ENCODE results near the gene LRMDA.

LRMDA gene

DNA sequence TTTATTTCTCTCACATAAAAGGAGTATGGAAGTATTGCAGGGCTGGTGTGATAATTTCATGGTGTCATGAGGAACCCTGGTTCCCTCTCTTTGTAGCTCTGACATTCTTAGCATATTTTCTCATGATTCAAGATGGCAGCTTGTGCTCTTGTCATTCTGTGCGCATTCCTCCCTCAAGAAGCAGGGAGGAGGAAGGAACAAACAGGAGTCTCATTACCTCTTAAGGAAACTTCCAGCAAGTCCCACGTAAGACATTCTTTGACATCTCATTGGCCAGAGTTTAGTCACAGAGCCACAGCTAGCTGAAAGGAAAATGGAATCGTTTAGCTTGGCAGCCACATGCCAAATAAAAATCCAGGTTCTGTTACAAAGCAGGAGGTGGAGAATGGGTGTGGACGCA is 546.8 kb downstream of the LRMDA start:
- Histone ChIP-seq H3K79me2 (ENCODE audit: insufficient read depth, low read depth) (no peaks in the 10 kb centered on the region), H3K4me2 (no peak overlapping the region), H3K27ac (no peak overlapping the region), H3K4me3 (IDR thresholded peaks at IDR 0.05; ENCODE audit: insufficient read depth, low read depth, low read length) (no peak overlapping the region), H2AFZ (ENCODE audit: low read depth) (no peak overlapping the region), H3K27me3 (ENCODE audit: insufficient read depth, low read depth) (no peaks in the 10 kb centered on the region), H3K4me1 (ENCODE audit: low read depth, poor library complexity, severe bottlenecking) (no peaks in the 10 kb centered on the region), H3K36me3 (ENCODE audit: insufficient read depth) (no peaks in the 10 kb centered on the region), H4K20me1 (ENCODE audit: insufficient read depth) (no peaks in the 10 kb centered on the region), H3K9ac (no peak overlapping the region)
- TF ChIP-seq, protein P1, sequence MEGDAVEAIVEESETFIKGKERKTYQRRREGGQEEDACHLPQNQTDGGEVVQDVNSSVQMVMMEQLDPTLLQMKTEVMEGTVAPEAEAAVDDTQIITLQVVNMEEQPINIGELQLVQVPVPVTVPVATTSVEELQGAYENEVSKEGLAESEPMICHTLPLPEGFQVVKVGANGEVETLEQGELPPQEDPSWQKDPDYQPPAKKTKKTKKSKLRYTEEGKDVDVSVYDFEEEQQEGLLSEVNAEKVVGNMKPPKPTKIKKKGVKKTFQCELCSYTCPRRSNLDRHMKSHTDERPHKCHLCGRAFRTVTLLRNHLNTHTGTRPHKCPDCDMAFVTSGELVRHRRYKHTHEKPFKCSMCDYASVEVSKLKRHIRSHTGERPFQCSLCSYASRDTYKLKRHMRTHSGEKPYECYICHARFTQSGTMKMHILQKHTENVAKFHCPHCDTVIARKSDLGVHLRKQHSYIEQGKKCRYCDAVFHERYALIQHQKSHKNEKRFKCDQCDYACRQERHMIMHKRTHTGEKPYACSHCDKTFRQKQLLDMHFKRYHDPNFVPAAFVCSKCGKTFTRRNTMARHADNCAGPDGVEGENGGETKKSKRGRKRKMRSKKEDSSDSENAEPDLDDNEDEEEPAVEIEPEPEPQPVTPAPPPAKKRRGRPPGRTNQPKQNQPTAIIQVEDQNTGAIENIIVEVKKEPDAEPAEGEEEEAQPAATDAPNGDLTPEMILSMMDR (conservative IDR thresholded peaks at IDR 0.05; ENCODE audit: low read depth, low read length), result no peak

DNA sequence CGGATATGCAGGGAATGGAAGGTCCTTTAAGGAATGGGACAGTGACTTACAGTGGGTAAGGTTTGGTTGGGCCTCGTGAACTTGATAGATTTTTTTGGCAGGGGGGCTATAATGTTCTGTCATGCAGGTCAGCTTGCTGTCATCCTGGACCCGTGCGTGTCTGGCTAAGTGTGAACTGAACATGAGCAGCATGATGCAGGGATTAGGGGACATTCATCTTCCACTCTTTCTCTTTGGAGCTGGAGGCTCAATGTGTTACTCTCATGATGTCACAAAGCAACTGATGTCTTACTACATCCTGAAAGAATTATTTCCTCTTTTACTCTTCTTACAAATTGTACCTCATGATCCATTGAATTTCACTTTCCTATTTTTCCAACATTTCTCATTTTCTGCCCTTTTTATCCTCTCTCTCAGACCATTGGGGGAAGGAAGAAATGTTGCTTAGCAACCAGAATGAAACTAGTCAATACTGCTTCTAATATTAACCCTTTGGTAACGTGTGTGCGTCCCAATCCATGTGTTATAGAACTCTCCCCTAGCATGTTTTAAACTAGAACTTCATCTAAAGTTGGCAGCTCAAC is 549.1 kb downstream of the LRMDA start:
- Histone ChIP-seq H3K4me1 (ENCODE audit: low read depth, poor library complexity, severe bottlenecking) (no peaks in the 10 kb centered on the region), H3K36me3 (ENCODE audit: insufficient read depth) (no peaks in the 10 kb centered on the region), H2AFZ (ENCODE audit: low read depth) (no peak overlapping the region), H3K4me2 (no peak overlapping the region), H3K79me2 (ENCODE audit: insufficient read depth, low read depth) (no peaks in the 10 kb centered on the region), H3K27me3 (ENCODE audit: insufficient read depth, low read depth) (no peaks in the 10 kb centered on the region), H4K20me1 (ENCODE audit: insufficient read depth) (no peaks in the 10 kb centered on the region), H3K27ac (no peak overlapping the region), H3K4me3 (IDR thresholded peaks at IDR 0.05; ENCODE audit: insufficient read depth, low read depth, low read length) (no peak overlapping the region), H3K9ac (no peak overlapping the region)
- TF ChIP-seq, protein P1 (conservative IDR thresholded peaks at IDR 0.05; ENCODE audit: low read depth, low read length), result no peak

DNA sequence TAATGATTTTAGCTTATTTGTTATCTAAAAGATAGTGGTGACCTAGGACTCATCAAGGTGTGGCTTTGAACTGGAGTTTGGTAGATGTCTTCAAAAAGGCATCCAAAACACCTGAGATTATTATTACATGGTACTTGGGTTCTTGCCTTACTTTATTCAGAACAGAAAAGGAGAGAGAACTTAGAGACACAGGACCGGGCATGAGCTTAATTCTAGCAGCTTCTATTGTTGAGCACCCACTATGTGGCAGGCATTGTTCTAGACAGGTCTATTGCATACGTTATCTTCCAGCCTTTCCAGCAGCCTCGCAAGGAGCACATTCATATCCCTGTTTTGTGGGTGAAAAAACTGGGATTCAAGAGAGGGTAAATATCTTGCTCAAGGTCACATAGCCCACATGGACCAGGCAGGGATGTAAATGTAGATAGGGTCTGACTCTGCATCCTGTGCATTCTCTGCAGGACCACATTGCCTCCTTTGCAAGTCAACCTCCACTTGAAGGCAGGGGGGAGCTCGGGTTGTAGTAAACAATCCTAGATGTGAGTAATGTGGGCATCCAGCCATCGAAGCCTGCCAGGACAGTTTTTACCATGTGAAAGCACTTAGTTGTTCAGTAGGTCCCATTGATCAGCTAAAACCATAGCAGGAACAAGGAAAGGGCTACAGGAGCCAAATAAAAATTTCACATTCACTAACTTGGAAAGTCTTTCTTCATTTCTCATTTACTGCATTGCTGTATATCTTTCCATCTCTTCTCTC is 551.4 kb downstream of the LRMDA start:
- Histone ChIP-seq H3K4me3 (IDR thresholded peaks at IDR 0.05; ENCODE audit: insufficient read depth, low read depth, low read length) (no peak overlapping the region), H4K20me1 (ENCODE audit: insufficient read depth) (no peaks in the 10 kb centered on the region), H3K9ac (no peak overlapping the region), H3K27me3 (ENCODE audit: insufficient read depth, low read depth) (no peaks in the 10 kb centered on the region), H3K4me2 (no peak overlapping the region), H3K4me1 (ENCODE audit: low read depth, poor library complexity, severe bottlenecking) (peaks cover 6% of the 10 kb centered on the region), H3K36me3 (ENCODE audit: insufficient read depth) (no peaks in the 10 kb centered on the region), H3K79me2 (ENCODE audit: insufficient read depth, low read depth) (no peaks in the 10 kb centered on the region), H2AFZ (ENCODE audit: low read depth) (no peak overlapping the region), H3K27ac (no peak overlapping the region)
- TF ChIP-seq, protein P1 (conservative IDR thresholded peaks at IDR 0.05; ENCODE audit: low read depth, low read length), result no peak

DNA sequence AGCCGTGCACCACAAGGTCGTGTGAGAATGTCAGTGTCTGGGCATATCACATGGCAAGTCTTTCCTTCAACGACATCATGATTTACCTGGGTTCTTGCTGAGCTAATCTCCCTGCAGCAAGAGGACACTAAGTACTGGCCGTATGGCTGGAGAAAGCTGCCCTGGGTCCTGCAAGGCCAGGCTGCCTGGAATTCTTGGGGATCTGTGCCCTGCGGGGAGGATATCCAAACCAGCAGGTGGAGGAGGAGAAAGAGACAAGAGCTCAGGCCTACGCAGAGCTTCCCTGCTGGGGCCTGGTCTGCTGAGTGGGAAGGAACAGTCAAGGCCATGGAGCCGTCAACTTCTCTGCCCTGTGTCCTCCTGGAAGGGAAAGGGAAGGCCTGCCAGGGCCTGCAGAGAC is 552.6 kb downstream of the LRMDA start:
- Histone ChIP-seq H3K9ac (no peak overlapping the region), H3K79me2 (ENCODE audit: insufficient read depth, low read depth) (no peaks in the 10 kb centered on the region), H4K20me1 (ENCODE audit: insufficient read depth) (no peaks in the 10 kb centered on the region), H2AFZ (ENCODE audit: low read depth) (no peak overlapping the region), H3K27me3 (ENCODE audit: insufficient read depth, low read depth) (no peaks in the 10 kb centered on the region), H3K27ac (no peak overlapping the region), H3K4me3 (IDR thresholded peaks at IDR 0.05; ENCODE audit: insufficient read depth, low read depth, low read length) (no peak overlapping the region), H3K36me3 (ENCODE audit: insufficient read depth) (no peaks in the 10 kb centered on the region), H3K4me2 (no peak overlapping the region), H3K4me1 (ENCODE audit: low read depth, poor library complexity, severe bottlenecking) (peaks cover 6% of the 10 kb centered on the region)
- TF ChIP-seq, protein P1 (conservative IDR thresholded peaks at IDR 0.05; ENCODE audit: low read depth, low read length), result no peak
